Measurements from ENCODE around the gene FGB.

GRCh38 chr4:154582723-154583122 lies 19.9 kb downstream of the FGB start:
- TF ChIP-seq EZH2 (IDR thresholded peaks at IDR 0.05; ENCODE audit: insufficient read depth, low read length) (no peak), CTCF (IDR thresholded peaks at IDR 0.05; ENCODE audit: insufficient read depth, low read depth, low read length) (no peak)
